HG02885 (cell line): ENCODE results near the gene CTNNA1.

ENCODE experiments used
- ATAC-seq: cut with Tn5 transposase; IDR thresholded peaks from one replicate; pipeline ENCODE4 v1.9.1; 2021; ENCODE audit warnings: mild to moderate bottlenecking; ENCODE audit not compliant: unreplicated experiment, poor library complexity

The CTNNA1 gene

GRCh38 chr5:138955671-138956295 is 202.6 kb downstream of the CTNNA1 start:
- no peak for ATAC-seq

DNA sequence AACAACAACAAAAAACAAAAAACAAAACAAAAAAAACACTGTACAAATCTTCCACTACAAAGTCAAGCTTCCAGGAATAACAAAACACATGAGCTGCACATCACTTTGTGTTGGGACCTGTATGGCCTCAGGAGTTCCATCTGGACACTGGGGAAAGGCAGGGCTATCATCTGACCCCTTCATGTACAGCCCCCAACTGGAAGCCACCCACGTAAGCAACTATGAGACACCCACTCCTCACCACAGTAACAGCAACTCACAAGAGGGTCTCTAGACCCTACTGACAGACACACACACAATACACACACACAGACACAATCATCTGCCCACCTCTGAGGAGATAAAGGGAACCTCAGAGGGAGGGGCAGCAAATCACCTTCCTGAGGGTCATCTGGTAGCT is 203.6 kb downstream of the CTNNA1 start:
- no peak for ATAC-seq

- ATAC-seq = no peak
These were observed 207.0 kb downstream of the CTNNA1 start for GRCh38 chr5:138960145-138960692.

DNA sequence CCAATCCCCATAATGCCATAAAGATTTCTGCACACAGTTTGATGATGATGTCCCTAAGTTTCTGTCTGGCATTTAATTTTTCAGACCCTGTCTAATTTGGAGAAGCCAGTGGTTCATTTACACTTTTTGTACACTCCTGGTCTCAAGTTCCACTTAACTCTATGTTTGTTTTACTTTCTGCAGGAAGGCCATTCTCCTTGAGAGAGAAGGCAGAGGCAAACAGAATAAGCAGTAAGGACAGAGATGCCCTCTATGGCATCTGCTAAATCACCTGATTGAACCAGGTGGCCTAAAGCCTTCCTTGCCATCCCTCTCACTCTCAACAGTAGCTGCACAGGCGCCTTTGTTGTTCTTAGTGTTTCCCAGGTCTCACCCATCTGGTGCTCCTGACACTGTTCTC is 208.0 kb downstream of the CTNNA1 start:
- no peak for ATAC-seq

DNA sequence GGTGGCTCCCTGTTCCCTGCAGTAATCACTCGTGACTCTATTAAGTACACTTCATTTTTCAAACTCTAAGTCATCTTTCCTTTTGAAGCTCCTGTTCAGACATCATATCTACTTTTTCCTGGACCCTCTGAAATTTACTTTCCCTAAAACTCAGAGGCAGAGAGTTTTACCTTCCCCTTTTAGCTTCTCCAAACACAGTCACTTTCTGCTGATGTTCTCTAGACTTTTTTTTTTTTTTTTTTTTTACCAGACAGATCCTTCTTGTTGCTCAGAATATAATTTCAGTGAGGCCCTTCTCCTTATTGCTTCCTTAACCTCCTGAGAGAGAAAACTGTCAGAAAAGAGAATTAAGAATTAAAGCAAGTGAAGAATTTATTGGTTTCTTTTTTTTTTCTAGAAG is 208.5 kb downstream of the CTNNA1 start:
- no peak for ATAC-seq

GRCh38 chr5:138962614-138963370 is 209.6 kb downstream of the CTNNA1 start:
- ATAC-seq = no peak

GRCh38 chr5:138963763-138964371 is 210.6 kb downstream of the CTNNA1 start:
- no peak for ATAC-seq

DNA sequence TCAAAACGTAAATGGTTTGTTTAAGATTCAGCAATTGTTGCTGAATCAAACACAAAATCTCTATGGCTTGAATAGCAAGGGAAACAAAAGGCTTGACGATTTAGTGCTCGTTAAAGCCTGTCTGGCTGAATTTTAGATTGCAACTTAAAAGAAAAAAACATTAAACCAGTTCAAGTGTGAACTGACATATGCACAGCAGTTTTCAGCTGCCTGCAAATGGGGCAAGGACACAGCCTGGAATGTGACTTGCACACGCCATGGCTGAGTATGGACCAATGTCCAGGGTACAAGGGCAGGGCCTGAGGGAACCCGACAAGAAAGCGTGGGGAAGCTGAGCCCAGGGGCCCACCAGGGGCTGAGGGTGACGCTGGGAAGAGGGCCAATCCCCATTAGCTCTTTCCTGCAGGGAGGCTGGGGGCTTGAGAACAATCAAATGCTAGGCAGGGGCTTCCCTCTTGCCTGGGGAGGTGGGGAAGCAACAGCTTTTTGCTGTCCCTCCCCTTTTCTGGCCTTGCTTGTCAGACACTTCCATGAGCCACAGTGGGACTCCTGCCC is 211.5 kb downstream of the CTNNA1 start:
- ATAC-seq = no peak

- ATAC-seq = no peak
These were observed 212.4 kb downstream of the CTNNA1 start for GRCh38 chr5:138965626-138966025.

GRCh38 chr5:138966236-138966985 is 213.2 kb downstream of the CTNNA1 start:
- ATAC-seq = no peak

DNA sequence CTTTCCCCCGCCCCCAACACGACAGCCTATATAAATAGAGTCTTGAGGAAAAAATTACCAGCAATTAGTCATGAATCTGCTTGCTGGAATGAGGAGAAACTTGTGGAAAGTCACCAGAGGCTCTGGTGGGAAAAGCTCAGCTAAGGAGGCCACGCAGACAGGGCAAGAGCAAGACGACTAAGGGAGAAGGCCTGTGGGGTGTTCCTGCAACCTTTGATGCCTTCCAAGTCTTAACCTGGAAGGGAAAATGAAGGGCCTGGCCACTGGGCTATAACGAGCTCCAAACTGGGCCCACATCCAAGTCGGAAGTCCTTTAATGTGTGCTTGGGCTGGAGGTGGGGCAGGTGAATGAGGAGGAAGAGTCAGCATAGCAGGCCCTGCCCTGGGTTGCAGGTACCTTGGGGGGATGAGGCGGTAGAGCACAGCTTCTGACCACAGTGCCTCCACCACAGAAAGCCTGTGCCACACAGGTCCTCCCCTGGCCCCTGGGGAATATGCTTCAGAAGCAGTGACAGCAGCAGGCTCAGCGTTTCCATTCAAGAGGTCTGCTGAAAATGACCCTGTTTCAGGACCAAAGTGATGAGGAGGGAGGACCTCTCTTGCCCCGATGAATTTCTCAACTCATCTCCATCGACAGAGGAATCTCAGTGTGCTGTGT is 214.7 kb downstream of the CTNNA1 start:
- ATAC-seq = no peak

DNA sequence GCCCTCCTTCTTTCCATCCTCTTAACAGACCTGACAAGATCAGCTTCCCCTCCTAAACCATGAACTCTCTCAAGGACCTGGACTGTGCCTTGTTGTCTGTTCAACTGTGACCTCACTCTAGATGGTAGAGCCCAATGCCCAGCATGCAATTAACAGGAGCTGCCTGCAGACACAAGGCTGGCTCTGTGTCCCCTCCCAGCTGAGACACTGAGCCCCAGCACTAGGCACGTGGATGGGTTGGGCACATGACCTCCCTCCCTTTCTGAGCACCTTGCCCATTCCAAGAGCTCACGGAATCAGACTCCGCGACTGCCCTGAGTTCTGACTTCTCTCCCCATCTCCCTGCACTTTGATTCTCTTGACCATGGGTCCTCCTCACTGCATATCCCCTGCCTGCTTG is 215.4 kb downstream of the CTNNA1 start:
- ATAC-seq = no peak

GRCh38 chr5:138969323-138970002 is 216.2 kb downstream of the CTNNA1 start:
- ATAC-seq = no peak

DNA sequence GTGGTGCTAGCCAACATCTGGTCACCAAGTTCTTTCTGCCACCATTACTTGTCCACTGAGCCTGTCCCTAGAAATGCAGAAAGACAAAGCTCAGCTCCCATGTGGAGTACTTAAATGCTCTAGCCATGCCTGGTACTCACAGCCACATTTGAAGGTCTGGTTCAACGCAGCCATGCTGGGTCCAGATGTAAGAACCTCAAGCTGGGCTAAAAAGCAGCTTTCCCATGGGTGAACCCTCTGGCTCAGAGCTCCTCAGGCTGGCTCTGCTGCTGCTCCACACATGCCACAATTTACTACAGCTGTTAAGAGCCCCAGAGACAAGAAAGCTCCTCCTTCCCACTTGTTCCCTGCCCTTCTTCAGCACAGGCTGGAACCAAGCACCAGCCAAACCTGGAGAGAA is 219.0 kb downstream of the CTNNA1 start:
- no peak for ATAC-seq

DNA sequence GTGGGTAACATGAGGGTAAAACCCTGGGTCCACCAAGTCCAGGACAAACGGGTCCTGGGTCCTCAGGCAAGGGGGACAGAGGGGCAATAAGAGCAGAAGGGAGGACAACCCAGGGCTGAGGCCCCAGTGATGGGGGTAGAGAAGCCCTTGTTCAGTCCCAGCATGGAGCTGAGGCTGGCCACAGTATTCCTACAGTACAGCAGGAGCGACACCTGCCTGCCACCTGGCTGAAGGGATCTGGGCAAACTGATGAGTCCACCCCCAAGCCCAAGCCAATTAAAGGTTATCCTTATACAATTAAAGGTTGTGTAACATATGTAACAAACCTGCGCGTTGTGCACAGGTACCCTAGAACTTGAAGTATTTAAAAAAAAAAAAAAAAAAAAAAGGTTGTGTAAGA is 219.6 kb downstream of the CTNNA1 start:
- ATAC-seq = no peak

DNA sequence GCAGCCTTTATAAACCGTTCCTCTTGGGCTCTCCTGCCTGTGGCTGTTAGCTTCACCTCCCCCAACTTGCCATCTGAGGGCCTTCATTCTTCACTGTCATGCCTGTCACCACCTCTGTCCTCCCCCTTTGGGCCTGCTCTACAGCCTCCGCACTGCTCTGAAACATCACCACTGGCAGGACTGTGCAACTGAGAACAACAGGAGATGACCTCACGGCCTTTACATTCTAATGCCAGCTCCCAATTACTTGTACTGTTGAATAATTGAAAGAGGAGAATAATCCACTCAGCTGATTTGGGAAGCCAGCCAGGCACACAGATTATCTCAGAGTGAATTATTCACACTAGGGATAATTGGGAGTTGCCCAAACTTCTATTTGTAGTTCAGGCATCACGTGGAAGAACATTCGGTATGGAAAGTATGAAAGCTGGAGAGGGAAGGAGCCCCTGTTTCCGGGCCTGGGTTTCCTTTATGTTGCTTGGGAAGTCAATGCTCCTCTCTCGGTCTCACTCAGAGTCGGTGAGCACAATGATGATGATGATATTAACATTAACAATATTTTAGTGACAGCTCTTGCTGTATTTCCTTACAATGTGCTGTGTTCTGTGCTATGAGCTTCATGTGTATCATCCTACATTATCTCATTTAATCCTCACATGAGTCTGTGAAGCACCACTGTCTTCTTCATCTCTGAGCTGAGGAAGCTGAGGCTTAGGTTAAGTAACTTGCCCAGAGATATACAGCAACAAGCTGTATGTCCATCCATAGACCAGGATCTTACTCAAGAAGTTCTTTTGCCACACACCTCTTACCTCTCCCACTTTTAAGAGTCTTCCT is 221.2 kb downstream of the CTNNA1 start:
- no peak for ATAC-seq

DNA sequence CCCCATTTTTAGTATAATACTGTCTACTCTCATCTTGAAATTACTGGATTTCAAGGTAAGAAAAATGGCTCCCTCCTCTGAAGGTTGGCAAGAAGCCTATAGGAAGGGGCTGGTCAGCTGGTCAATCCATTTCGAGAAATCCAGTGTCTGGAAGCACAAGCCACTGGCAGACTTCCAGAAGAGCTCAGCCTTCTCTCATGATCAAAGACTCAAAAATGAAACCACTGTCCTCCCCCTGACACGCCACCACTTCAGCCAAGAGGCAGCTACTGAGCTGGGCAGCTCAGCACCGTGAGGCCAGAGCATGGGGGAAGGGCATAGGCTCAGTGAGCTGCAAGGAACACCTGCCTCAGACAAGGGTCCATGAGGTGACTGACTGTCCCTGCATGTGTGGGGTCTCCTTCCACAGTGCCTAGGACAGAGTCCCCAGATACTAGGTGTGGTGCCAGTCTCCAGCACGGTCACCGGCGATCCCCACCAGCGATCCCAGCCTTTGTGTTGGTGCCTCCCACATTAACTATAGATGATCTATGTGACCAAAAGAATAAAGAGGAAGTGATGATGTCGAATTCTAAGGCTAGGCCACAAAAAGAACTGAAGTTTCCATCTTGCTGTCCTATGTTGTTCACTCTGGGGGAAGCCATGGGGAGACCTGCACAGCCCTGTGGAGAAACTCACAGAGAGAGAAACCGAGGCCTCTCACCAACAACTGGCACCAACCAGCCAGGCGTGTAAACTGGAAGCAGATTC is 222.0 kb downstream of the CTNNA1 start:
- ATAC-seq = no peak

GRCh38 chr5:138978080-138978479 is 224.9 kb downstream of the CTNNA1 start:
- no peak for ATAC-seq
